ENCODE measurements around the gene GRID1.
"Not testable (repeated sequence)": the region's sequence is repeated elsewhere in the genome, so short reads cannot be mapped to it uniquely, and the experiment has no call there.

GRID1 gene

GRCh38 chr10:86249794-86250193, 116.8 kb downstream of the GRID1 start:
- peaks cover 9% of the 10 kb centered on the region for H3K9me3 Mint-ChIP-seq
- ATAC-seq (ENCODE audit: low read depth) = no peak
- no peak for DNase-seq (ENCODE audit: low spot score in 2 of 2)
- H3K36me3 Mint-ChIP-seq = no peaks in the 10 kb centered on the region
- no peak overlapping the region for H3K27ac Mint-ChIP-seq
- H3K4me1 Mint-ChIP-seq = no peaks in the 10 kb centered on the region
- H3K4me3 Mint-ChIP-seq = no peak overlapping the region
- H3K27me3 Mint-ChIP-seq = peaks cover 18% of the 10 kb centered on the region

DNA sequence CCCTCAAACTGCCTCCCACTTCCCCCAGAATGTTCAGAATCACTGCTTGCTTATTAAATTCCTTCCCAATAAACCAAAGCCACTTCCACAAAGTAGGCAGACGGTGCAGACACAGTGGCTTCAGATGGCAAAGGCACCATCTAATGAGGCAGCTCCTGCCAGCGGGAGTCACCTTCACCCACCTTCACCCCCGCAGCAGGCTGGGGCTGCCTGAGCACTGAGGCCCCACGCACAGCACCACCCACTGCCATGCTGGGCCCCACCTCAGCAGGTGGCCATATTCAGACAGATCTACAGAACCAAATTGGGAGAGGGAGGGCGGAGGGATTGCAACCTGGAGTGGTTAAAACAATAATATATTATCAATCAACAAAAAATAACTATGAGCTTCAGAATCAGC, 118.5 kb downstream of the GRID1 start:
- ATAC-seq (ENCODE audit: low read depth) = no peak
- Mint-ChIP-seq H3K36me3 (no peaks in the 10 kb centered on the region), H3K4me1 (no peaks in the 10 kb centered on the region), H3K27me3 (peaks cover 10% of the 10 kb centered on the region), H3K4me3 (no peak overlapping the region), H3K27ac (no peak overlapping the region), H3K9me3 (peaks cover 9% of the 10 kb centered on the region)
- DNase-seq (ENCODE audit: low spot score in 2 of 2) = no peak

DNA sequence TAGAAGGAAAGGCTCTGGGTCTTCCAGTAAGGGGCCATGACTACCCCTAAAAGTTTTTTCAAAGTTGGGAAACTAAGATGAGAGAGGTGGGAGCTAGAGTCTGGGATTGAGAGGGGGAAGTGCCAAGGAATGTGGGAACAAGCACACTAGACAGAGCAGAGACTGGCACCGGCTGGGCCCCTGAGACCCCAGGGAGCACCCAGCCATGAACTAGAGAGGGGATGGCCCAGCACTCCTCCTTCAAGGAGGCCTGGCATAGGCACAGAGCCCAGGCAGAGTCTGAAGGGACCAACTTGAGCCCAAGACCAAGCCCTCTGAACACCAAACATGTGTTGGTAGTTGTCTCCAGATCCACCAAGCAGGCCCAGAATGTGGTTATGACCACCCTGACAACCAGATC, 119.0 kb downstream of the GRID1 start:
- H3K9me3 Mint-ChIP-seq = peaks cover 9% of the 10 kb centered on the region
- no peak for ATAC-seq (ENCODE audit: low read depth)
- DNase-seq (ENCODE audit: low spot score in 2 of 2) = no peak
- H3K4me3 Mint-ChIP-seq = no peak overlapping the region
- no peaks in the 10 kb centered on the region for H3K4me1 Mint-ChIP-seq
- H3K36me3 Mint-ChIP-seq = no peaks in the 10 kb centered on the region
- H3K27me3 Mint-ChIP-seq = peaks cover 10% of the 10 kb centered on the region
- H3K27ac Mint-ChIP-seq = no peak overlapping the region

- Mint-ChIP-seq H3K9me3 (peaks cover 9% of the 10 kb centered on the region), H3K27me3 (peaks cover 10% of the 10 kb centered on the region), H3K4me3 (no peak overlapping the region), H3K36me3 (no peaks in the 10 kb centered on the region), H3K4me1 (no peaks in the 10 kb centered on the region), H3K27ac (no peak overlapping the region)
- DNase-seq (ENCODE audit: low spot score in 2 of 2) (no peak), ATAC-seq (ENCODE audit: low read depth) (no peak)
Observed at GRCh38 chr10:86247073-86247472, 119.5 kb downstream of the GRID1 start.

DNA sequence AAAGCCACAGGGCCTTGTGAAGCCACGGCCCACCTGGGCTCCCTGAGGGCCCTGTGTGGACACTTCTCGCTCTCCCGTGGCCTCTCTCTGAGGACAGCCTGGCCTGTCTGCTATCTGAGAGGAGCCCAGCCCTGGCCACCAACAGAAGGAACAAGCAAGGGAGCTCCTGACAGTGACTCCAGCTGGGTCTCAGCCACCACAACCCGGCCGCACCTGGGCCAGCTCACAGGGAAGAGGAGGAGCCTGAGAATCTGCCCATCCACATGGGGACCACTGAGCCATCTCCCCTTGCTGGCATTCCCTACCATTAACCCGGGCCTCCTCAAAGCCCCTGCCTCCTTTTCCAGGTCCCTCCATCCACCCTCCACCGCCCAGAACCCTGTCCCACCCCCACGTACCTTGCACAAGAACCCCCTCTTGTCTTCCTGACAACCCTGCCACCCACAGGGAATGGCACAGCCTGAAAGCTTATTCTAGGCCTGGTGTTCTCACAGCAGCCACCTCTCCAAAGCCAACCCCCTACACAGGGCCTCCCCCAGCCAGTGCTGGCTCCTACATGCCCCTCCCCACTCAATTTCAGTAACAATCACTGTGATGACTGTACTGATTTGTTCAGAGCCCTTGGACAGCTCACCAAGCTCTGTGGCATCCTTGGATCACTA, 120.2 kb downstream of the GRID1 start:
- DNase-seq (ENCODE audit: low spot score in 2 of 2) (no peak), ATAC-seq (ENCODE audit: low read depth) (no peak)
- Mint-ChIP-seq H3K9me3 (peaks cover 9% of the 10 kb centered on the region), H3K36me3 (no peaks in the 10 kb centered on the region), H3K4me3 (no peak overlapping the region), H3K4me1 (no peaks in the 10 kb centered on the region), H3K27me3 (peaks cover 10% of the 10 kb centered on the region), H3K27ac (no peak overlapping the region)

DNA sequence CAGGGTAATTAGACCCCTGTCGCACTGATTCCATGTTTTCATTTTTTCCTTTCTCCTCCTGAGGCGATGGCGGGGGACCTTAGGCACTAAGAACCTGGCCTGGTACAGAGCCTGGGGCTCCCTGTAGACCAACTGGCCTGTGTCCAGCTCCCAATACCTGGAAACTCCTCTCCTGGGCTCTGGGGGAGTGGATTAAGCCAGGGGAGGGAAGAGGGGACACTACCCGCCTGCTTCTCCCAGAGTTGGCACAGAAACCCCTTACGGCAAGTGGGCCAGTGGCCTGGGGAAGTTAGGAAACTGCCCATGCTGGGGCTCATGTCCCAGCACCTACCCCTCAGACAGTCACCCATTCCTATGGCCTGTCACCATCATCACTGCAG, 121.6 kb downstream of the GRID1 start:
- no peak for DNase-seq (ENCODE audit: low spot score in 2 of 2)
- no peaks in the 10 kb centered on the region for H3K36me3 Mint-ChIP-seq
- ATAC-seq (ENCODE audit: low read depth) = no peak
- H3K4me1 Mint-ChIP-seq = no peaks in the 10 kb centered on the region
- H3K27me3 Mint-ChIP-seq = peaks cover 10% of the 10 kb centered on the region
- no peak overlapping the region for H3K4me3 Mint-ChIP-seq
- peaks cover 9% of the 10 kb centered on the region for H3K9me3 Mint-ChIP-seq
- H3K27ac Mint-ChIP-seq = no peak overlapping the region

DNA sequence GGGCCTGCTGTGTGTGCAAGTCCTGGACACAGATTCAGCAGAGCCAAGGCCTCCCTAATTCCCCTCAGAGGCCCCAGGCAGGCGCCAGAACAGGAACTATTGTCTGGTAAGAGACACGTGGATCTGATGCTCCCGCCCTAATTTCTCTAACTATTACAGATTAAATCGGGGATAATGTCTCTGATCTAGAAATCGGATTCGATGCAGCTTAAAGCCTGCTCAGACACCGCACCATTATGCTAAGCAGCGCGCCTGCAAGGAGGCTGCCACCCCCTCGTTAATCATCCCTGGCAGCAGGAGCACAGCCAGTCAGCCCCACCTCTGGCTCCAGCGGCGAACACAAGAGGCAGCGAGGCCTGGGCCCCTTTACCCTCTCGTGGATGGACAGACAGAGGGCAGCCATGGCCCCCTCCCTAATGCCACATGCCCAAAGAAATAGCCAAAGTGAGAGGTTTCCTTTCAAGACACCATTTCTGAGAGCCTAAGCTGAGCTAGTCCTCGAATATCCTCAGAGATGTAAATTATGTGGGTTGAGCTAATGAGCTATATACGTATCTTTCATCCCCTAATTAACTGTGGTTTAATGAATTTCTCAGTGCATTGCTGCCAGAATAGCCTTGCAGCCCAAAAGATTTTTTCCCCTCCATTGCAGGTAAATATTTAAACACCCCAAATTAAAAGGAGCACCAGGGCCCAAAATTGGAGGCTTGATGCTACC, 122.1 kb downstream of the GRID1 start:
- DNase-seq (ENCODE audit: low spot score in 2 of 2) (no peak), ATAC-seq (ENCODE audit: low read depth) (no peak)
- Mint-ChIP-seq H3K9me3 (peaks cover 5% of the 10 kb centered on the region), H3K4me3 (no peak overlapping the region), H3K4me1 (no peaks in the 10 kb centered on the region), H3K27me3 (peaks cover 10% of the 10 kb centered on the region), H3K36me3 (no peaks in the 10 kb centered on the region), H3K27ac (no peak overlapping the region)

GRCh38 chr10:86243651-86244155, 122.9 kb downstream of the GRID1 start:
- Mint-ChIP-seq H3K9me3 (peaks cover 5% of the 10 kb centered on the region), H3K27me3 (peaks cover 10% of the 10 kb centered on the region), H3K27ac (no peak overlapping the region), H3K4me3 (no peak overlapping the region), H3K4me1 (no peaks in the 10 kb centered on the region), H3K36me3 (no peaks in the 10 kb centered on the region)
- no peak for DNase-seq (ENCODE audit: low spot score in 2 of 2)
- ATAC-seq (ENCODE audit: low read depth) = no peak

DNA sequence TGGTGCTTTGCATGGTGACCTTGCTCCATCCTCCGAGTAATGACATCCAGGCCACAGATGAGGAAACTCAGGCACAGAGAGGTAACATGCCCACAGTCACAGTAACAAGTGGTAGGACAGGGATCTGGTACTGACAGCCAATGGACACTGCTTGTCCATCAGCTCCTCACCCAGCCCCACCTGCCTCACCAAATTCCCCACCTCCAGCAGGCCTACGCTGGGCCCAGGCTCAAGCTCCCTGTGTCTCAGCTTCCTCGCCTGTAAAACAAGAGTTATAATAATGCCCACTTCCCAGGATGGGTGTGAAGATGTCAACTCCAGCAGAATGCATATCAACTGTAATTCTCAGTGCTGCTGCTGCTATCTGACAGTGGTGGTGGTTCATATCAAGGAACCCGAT, 123.8 kb downstream of the GRID1 start:
- H3K36me3 Mint-ChIP-seq = peaks cover 1% of the 10 kb centered on the region
- H3K27me3 Mint-ChIP-seq = peaks cover 10% of the 10 kb centered on the region
- H3K4me1 Mint-ChIP-seq = no peaks in the 10 kb centered on the region
- DNase-seq (ENCODE audit: low spot score in 2 of 2) = no peak
- no peak overlapping the region for H3K27ac Mint-ChIP-seq
- H3K4me3 Mint-ChIP-seq = no peak overlapping the region
- no peak for ATAC-seq (ENCODE audit: low read depth)
- peaks cover 7% of the 10 kb centered on the region for H3K9me3 Mint-ChIP-seq

DNA sequence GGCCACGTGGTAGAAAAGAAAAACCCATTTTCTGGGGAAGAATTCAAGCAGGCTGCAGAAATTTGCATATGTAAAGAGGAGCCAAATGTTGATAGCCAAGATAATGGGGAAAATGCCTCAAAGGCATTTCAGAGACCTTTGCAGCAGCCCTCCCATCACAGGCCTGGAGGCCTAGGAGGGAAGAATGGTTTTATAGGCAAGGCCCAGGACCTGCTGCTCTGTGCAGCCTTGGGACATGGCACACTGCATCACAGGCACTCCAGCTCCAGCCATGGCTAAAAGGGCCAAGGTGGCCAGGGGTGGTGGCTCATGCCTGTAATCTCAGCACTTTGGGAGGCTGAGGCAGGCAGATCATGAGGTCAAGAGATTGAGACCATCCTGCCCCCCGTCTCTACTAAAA, 128.5 kb downstream of the GRID1 start:
- H3K36me3 Mint-ChIP-seq; ATAC-seq (ENCODE audit: low read depth); H3K9me3 Mint-ChIP-seq; DNase-seq (ENCODE audit: low spot score in 2 of 2); H3K27me3 Mint-ChIP-seq; H3K27ac Mint-ChIP-seq; H3K4me1 Mint-ChIP-seq; H3K4me3 Mint-ChIP-seq: not testable (repeated sequence)

GRCh38 chr10:86234541-86235270, 131.9 kb downstream of the GRID1 start:
- Mint-ChIP-seq H3K27me3 (peaks cover 5% of the 10 kb centered on the region), H3K4me1 (no peaks in the 10 kb centered on the region), H3K27ac (no peak overlapping the region), H3K9me3 (peaks cover 6% of the 10 kb centered on the region), H3K4me3 (no peak overlapping the region), H3K36me3 (peaks cover 3% of the 10 kb centered on the region)
- DNase-seq (ENCODE audit: low spot score in 2 of 2) (no peak), ATAC-seq (ENCODE audit: low read depth) (no peak)

DNA sequence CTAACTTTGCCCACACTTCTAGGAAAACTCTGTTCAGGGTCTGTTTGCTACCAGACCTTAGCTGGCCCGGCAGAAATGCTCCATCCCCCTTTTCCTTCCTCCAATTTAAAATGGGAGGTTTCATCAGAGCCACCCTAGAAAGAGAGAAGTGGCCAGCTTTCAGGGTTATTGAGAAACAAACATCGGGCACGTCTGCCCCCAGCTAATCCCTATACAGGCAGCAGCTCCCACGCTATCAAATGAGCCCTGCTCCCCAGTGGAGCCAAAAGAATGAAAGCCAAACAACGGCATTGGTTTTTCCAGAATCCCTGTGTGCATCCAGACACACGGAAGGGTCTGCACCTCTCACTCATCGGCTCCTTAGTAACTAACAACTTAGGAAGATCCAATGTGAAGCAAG, 132.5 kb downstream of the GRID1 start:
- DNase-seq (ENCODE audit: low spot score in 2 of 2) = no peak
- H3K4me1 Mint-ChIP-seq = no peaks in the 10 kb centered on the region
- H3K4me3 Mint-ChIP-seq = no peak overlapping the region
- no peak overlapping the region for H3K27ac Mint-ChIP-seq
- peaks cover 5% of the 10 kb centered on the region for H3K9me3 Mint-ChIP-seq
- peaks cover 5% of the 10 kb centered on the region for H3K27me3 Mint-ChIP-seq
- peaks cover 3% of the 10 kb centered on the region for H3K36me3 Mint-ChIP-seq
- ATAC-seq (ENCODE audit: low read depth) = no peak

GRCh38 chr10:86233131-86233530, 133.5 kb downstream of the GRID1 start:
- peaks cover 3% of the 10 kb centered on the region for H3K36me3 Mint-ChIP-seq
- DNase-seq (ENCODE audit: low spot score in 2 of 2) = no peak
- no peak overlapping the region for H3K4me3 Mint-ChIP-seq
- H3K27ac Mint-ChIP-seq = no peak overlapping the region
- peaks cover 5% of the 10 kb centered on the region for H3K27me3 Mint-ChIP-seq
- ATAC-seq (ENCODE audit: low read depth) = no peak
- peaks cover 5% of the 10 kb centered on the region for H3K9me3 Mint-ChIP-seq
- H3K4me1 Mint-ChIP-seq = no peaks in the 10 kb centered on the region

DNA sequence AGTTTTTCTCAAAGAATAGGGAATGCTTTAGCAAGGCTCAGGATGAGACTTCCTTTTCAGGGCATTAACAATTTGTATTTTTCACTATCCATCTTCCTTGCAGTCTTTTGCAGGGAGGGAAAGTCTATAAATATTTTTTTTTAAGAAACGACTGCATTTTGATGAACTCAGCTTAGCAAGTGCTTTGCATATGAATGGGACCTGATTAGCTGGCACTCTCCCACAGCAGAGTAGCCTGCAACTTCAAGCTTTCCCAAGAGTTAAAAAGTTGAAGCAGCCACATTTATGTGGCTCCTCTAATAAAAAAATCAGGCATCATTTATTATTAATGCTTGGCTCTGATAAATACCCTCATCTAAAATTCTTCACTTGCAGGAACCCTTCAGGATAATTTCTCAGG, 134.0 kb downstream of the GRID1 start:
- peaks cover 9% of the 10 kb centered on the region for H3K27me3 Mint-ChIP-seq
- peaks cover 5% of the 10 kb centered on the region for H3K9me3 Mint-ChIP-seq
- DNase-seq (ENCODE audit: low spot score in 2 of 2) (no peak), ATAC-seq (ENCODE audit: low read depth) (no peak)
- no peak overlapping the region for H3K27ac Mint-ChIP-seq
- peaks cover 1% of the 10 kb centered on the region for H3K36me3 Mint-ChIP-seq
- H3K4me3 Mint-ChIP-seq = no peak overlapping the region
- peaks cover 2% of the 10 kb centered on the region for H3K4me1 Mint-ChIP-seq
